ENCODE measurements around the gene SAMD3.
"Not testable (repeated sequence)": the region's sequence is repeated elsewhere in the genome, so short reads cannot be mapped to it uniquely, and the experiment has no call there.

Gene SAMD3

GRCh38 chr6:130183271-130184222 is 39.2 kb downstream of the SAMD3 start:
- Mint-ChIP-seq H3K27ac (no peak overlapping the region), H3K9me3 (no peaks in the 10 kb centered on the region), H3K36me3 (ENCODE audit: low read depth) (no peaks in the 10 kb centered on the region), H3K4me3 (no peak overlapping the region), H3K27me3 (ENCODE audit: low read depth, poor library complexity) (no peaks in the 10 kb centered on the region), H3K4me1 (no peaks in the 10 kb centered on the region)
- TF ChIP-seq CTCF (IDR thresholded peaks at IDR 0.05) = no peak
- DNase-seq = no peak

GRCh38 chr6:130182466-130182865 is 40.3 kb downstream of the SAMD3 start:
- no peaks in the 10 kb centered on the region for H3K36me3 Mint-ChIP-seq (ENCODE audit: low read depth)
- H3K9me3 Mint-ChIP-seq = no peaks in the 10 kb centered on the region
- DNase-seq = no peak
- no peak for TF ChIP-seq CTCF (IDR thresholded peaks at IDR 0.05)
- H3K27me3 Mint-ChIP-seq (ENCODE audit: low read depth, poor library complexity) = no peaks in the 10 kb centered on the region
- no peaks in the 10 kb centered on the region for H3K4me1 Mint-ChIP-seq
- no peak overlapping the region for H3K4me3 Mint-ChIP-seq
- no peak overlapping the region for H3K27ac Mint-ChIP-seq

GRCh38 chr6:130178692-130179091 is 44.1 kb downstream of the SAMD3 start:
- no peaks in the 10 kb centered on the region for H3K4me1 Mint-ChIP-seq
- no peak for DNase-seq
- no peaks in the 10 kb centered on the region for H3K36me3 Mint-ChIP-seq (ENCODE audit: low read depth)
- no peak for TF ChIP-seq CTCF (IDR thresholded peaks at IDR 0.05)
- H3K9me3 Mint-ChIP-seq = no peaks in the 10 kb centered on the region
- no peaks in the 10 kb centered on the region for H3K27me3 Mint-ChIP-seq (ENCODE audit: low read depth, poor library complexity)
- no peak overlapping the region for H3K27ac Mint-ChIP-seq
- H3K4me3 Mint-ChIP-seq = no peak overlapping the region

GRCh38 chr6:130176378-130176777 is 46.4 kb downstream of the SAMD3 start:
- Mint-ChIP-seq H3K27ac (no peak overlapping the region), H3K4me3 (no peak overlapping the region), H3K27me3 (ENCODE audit: low read depth, poor library complexity) (no peaks in the 10 kb centered on the region), H3K36me3 (ENCODE audit: low read depth) (peaks cover 11% of the 10 kb centered on the region), H3K4me1 (no peaks in the 10 kb centered on the region), H3K9me3 (peaks cover 19% of the 10 kb centered on the region)
- no peak for DNase-seq
- no peak for TF ChIP-seq CTCF (IDR thresholded peaks at IDR 0.05)

GRCh38 chr6:130173377-130174004 is 49.3 kb downstream of the SAMD3 start:
- not testable (repeated sequence) for H3K4me3 Mint-ChIP-seq; H3K27me3 Mint-ChIP-seq (ENCODE audit: low read depth, poor library complexity); DNase-seq; H3K4me1 Mint-ChIP-seq; H3K27ac Mint-ChIP-seq
- Mint-ChIP-seq H3K9me3 (peaks cover 31% of the 10 kb centered on the region), H3K36me3 (ENCODE audit: low read depth) (peaks cover 13% of the 10 kb centered on the region)

- not testable (repeated sequence) for H3K27me3 Mint-ChIP-seq (ENCODE audit: low read depth, poor library complexity); H3K27ac Mint-ChIP-seq; H3K4me1 Mint-ChIP-seq; H3K4me3 Mint-ChIP-seq; DNase-seq
- peaks cover 13% of the 10 kb centered on the region for H3K36me3 Mint-ChIP-seq (ENCODE audit: low read depth)
- peaks cover 31% of the 10 kb centered on the region for H3K9me3 Mint-ChIP-seq
Observed at GRCh38 chr6:130170160-130170559, 52.6 kb downstream of the SAMD3 start.

Measured in nephron progenitor cell (in vitro differentiated cells).